IPS-18c (cell line): ENCODE data around the gene FLT4.
"Not testable (repeated sequence)": the region's sequence is repeated elsewhere in the genome, so short reads cannot be mapped to it uniquely, and the experiment has no call there.

ENCODE experiments used
- H3K4me3 ChIP-seq: 2 replicates; pipeline ENCODE4 v1.7.0; 2013; ENCODE audit warnings: low read depth, mild to moderate bottlenecking, low read length, moderate library complexity; ENCODE audit not compliant: insufficient read depth
- H3K9me3 ChIP-seq: one replicate; pipeline ENCODE4 v1.6.1; 2013; ENCODE audit warnings: mild to moderate bottlenecking, low read length, moderate library complexity; ENCODE audit not compliant: control insufficient read depth, insufficient read depth

The FLT4 gene

GRCh38 chr5:180673371-180674089 lies 24.1 kb upstream of the FLT4 start:
- Histone ChIP-seq H3K9me3 (peaks cover 2% of the 10 kb centered on the region), H3K4me3 (peak overlapping the region; percentile 49)

- H3K4me3 ChIP-seq, H3K9me3 ChIP-seq: not testable (repeated sequence)
Measured at GRCh38 chr5:180671958-180672524, 22.6 kb upstream of the FLT4 start.

- H3K9me3 ChIP-seq, result peaks cover 2% of the 10 kb centered on the region
- H3K4me3 ChIP-seq, result no peak overlapping the region
Measured at GRCh38 chr5:180670586-180671359, 21.4 kb upstream of the FLT4 start.

DNA sequence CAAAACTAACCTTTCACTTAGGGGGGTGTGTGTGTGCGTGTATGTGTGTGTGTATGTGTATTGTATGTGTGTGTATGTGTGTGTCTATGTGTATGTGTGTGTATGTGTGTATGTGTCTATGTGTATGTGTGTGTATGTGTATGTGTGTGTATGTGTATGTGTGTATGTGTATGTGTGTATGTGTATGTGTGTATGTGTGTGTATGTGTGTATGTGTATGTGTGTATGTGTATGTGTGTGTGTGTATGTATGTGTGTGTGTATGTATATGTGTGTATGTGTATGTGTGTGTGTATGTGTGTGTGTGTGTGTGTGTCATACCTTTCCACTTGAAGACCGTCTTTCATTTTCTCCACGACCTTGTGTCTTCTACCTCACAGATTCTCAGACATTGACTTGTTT lies 20.8 kb upstream of the FLT4 start:
- peaks cover 2% of the 10 kb centered on the region for H3K9me3 ChIP-seq
- no peak overlapping the region for H3K4me3 ChIP-seq

DNA sequence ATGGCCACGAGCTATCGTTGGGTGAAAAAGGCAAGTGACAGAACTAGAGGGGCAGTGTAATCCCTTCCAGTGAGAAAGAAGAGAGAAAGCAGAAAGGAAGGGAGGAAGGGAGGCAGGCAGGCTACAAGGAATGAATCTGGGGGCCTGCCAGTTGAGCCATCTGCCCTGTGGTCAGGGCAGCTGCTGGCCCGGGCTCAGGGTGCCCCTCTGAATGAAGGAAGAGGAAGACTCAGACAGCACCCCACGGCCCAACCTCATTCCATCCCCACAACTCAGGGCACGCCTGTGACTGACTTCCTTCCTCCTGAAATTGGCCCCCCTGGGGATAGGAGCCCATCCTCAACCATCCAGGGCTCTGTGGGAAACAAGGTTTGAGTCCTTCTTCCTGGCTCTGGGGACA lies 20.3 kb upstream of the FLT4 start:
- Histone ChIP-seq H3K4me3 (no peak overlapping the region), H3K9me3 (peaks cover 2% of the 10 kb centered on the region)

DNA sequence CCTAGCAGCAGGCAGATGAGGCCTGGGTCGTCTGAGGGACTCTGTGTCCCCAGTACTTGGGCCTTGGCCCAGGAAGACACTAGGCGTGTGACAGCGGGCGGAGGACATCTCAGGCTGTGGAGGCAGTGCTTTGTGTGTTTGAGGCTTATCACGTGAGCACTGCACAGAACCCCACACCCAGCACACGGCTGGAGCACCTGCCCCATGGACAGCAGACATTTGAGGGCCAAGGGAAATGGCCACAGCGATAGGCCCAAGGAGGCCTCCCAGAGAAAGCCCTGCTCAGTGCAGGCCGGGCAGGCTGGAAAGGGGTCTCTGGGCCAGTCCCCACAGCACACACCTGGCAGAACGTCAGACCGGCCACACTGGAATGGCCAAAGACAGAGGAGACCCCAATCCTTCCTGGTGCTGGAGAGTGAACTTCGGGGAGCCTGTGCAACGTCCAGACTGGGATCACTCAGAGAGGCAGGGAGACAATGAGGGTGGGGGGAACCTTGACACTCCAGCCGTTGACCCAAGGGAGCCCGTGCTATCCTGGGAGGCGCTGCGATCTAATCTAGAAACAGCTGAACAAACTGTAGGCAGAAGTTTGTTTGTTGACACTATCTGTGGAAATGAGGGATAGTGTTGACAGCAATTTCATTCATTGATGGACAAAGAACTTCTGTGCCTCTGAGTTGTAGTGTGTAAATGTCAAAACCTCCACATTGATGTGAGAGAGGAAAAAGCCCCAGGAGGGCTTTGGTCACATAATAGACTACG lies 19.6 kb upstream of the FLT4 start:
- no peak overlapping the region for H3K4me3 ChIP-seq

GRCh38 chr5:180666812-180667211 lies 17.4 kb upstream of the FLT4 start:
- no peaks in the 10 kb centered on the region for H3K9me3 ChIP-seq
- H3K4me3 ChIP-seq, result no peak overlapping the region

More for the DNA sequence above, 19.6 kb upstream of the FLT4 start:
- H3K9me3 ChIP-seq, result peaks cover 2% of the 10 kb centered on the region

DNA sequence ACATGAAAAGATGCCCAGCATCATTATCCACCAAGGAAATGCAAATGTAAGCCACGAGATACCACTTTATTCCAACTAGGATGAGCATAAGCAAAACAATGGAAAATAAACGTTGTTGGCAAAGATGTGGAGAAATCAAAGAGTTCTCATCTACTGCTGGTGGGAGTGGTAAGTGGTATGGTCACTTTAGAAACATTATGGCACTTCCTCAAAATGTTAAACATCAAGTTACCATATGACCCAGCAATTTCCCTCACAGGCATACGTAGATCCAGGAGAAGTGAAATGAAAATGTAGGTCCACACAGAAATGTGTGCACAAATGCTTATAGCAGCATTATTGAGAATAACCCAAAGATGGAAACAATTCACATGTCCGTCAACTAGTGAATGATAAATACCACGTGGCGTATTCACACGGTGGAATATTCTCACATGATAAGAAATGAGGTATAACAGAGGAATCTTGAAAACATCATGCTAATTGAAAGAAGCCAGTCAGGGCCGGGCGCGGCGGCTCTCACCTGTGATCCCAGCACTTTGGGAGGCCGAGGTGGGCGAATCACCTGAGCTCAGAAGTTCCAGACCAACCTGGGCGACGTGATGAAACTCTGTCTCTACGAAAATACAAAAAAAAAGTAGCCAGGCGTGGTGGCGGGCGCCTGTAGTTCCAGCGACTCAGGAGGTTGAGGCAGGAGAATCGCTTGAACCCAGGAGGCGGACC lies 16.4 kb upstream of the FLT4 start:
- H3K4me3 ChIP-seq, result no peak overlapping the region
- H3K9me3 ChIP-seq, result no peaks in the 10 kb centered on the region

DNA sequence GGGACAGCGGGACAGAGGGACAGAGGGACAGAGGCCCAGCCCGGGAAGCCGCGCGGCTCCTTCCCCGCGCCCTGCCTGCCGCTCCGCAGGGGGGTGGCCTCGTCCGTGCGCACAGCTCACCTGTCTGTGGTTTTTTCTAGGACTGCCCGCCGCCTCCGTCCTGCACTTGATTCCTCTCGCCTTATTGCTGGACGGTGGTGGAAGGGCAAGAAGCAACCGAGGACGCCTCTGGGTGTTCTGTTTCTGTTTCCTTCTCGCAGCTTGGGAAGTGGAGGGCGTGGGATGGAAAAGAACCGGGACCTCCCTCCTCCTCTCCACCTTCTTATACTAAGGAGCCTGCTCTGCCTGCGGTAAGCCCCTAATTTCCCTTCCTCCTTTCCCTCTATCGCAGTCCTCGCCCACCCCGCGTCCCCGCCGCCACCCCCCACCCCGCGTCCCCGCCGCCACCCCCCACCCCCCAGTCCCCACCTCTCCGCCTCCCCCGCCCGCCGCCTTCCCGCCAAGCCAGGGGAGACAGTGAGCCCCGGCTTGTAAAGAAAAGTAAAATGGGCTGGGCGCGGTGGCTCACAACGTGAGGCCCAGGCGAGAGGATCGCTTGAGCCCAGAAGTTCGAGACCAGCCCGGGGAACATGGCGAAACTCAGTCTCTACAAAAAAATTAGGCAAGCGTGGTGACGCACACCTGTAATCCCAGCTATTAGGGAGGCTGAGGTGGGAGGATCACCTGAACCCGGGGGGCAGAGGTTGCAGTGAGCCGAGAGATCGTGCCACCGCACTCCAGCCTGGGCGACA lies 9.6 kb upstream of the FLT4 start:
- H3K4me3 ChIP-seq, result no peak overlapping the region; the same call in 1 of the 2 replicates
- H3K9me3 ChIP-seq, result no peaks in the 10 kb centered on the region

GRCh38 chr5:180655243-180655642 lies 5.8 kb upstream of the FLT4 start:
- not testable (repeated sequence) for H3K4me3 ChIP-seq, H3K9me3 ChIP-seq

DNA sequence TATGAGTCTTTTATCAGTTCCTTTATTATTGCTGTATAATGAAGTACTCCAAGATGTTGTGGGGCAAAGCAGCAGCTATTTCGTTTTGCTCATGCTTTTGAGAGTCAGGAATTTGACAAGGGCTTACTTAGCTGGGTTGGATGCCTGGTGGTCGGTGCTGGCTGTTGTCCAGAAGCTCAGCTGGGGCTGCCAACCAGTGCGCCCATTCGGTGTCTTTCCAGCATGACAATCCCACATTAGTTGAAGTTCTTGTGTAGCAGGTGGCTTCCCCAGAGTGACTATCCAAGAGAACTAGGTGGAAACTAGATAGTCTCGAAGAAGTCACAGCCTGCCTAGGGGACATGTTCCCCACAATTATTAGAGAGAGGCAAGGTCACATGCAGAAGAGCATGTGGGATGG lies 3.4 kb upstream of the FLT4 start:
- H3K4me3 ChIP-seq, result no peak overlapping the region
- peaks cover 3% of the 10 kb centered on the region for H3K9me3 ChIP-seq

- Histone ChIP-seq H3K9me3 (peaks cover 3% of the 10 kb centered on the region), H3K4me3 (no peak overlapping the region)
Measured at GRCh38 chr5:180652346-180652745, 2.9 kb upstream of the FLT4 start.

- peak overlapping the region; percentile 76 for H3K4me3 ChIP-seq
- H3K9me3 ChIP-seq, result peaks cover 3% of the 10 kb centered on the region
Measured at GRCh38 chr5:180648658-180649296, 623 bp downstream of the FLT4 start.

GRCh38 chr5:180647941-180648500 lies 1.4 kb downstream of the FLT4 start:
- no peak overlapping the region for H3K4me3 ChIP-seq
- H3K9me3 ChIP-seq, result peaks cover 3% of the 10 kb centered on the region

- Histone ChIP-seq H3K4me3 (no peak overlapping the region), H3K9me3 (peaks cover 3% of the 10 kb centered on the region)
Measured at GRCh38 chr5:180647465-180647864, 1.9 kb downstream of the FLT4 start.

DNA sequence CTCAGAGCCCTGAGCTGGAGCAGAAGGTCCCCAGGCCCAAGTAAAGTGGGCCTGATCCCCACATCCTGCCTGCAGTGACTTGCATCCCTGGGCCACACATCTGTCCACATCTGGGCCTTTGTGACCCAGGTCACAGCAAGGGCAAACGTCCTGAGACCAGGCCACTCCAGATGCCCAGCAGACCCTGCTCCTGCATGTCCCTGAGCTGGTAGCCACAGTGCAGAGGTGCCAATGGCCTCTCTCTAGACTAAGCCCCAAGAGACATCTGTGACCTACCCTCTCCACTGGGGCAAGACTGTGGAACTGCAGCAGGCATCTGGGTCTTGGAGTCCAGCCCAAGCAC lies 2.5 kb downstream of the FLT4 start:
- H3K4me3 ChIP-seq, result no peak overlapping the region

More for the DNA sequence above, 2.5 kb downstream of the FLT4 start:
- peaks cover 3% of the 10 kb centered on the region for H3K9me3 ChIP-seq
